Activated naive CD4-positive, alpha-beta T cell treated with anti-CD3 and anti-CD28 coated beads, Interleukin-2, amount 50 U/mL, for 24 hours (primary cell): ENCODE data around the gene TBC1D5.
"Not testable (repeated sequence)": the region's sequence is repeated elsewhere in the genome, so short reads cannot be mapped to it uniquely, and the experiment has no call there.

Source experiments
- H3K27ac Mint-ChIP-seq: one replicate; pipeline ENCODE4 v1.8.0; 2021; ENCODE audit warnings: mild to moderate bottlenecking, mixed read lengths
- H3K27me3 Mint-ChIP-seq: one replicate; pipeline ENCODE4 v1.8.0; 2021; ENCODE audit warnings: mixed read lengths
- H3K36me3 Mint-ChIP-seq: one replicate; pipeline ENCODE4 v1.8.0; 2021; ENCODE audit warnings: mixed read lengths
- H3K4me1 Mint-ChIP-seq: one replicate; pipeline ENCODE4 v1.8.0; 2021; ENCODE audit warnings: mixed read lengths
- H3K4me3 Mint-ChIP-seq: one replicate; pipeline ENCODE4 v1.8.0; 2021; ENCODE audit warnings: mild to moderate bottlenecking, mixed read lengths
- H3K9me3 Mint-ChIP-seq: one replicate; pipeline ENCODE4 v1.8.0; 2021; ENCODE audit warnings: mixed read lengths

TBC1D5 gene

GRCh38 chr3:17740721-17741141 is 1.7 kb downstream of the TBC1D5 start:
- Mint-ChIP-seq H3K27ac (peak overlapping the region; percentile 95), H3K4me3 (peak overlapping the region; percentile 90), H3K4me1 (peaks cover 39% of the 10 kb centered on the region), H3K36me3 (no peaks in the 10 kb centered on the region), H3K27me3 (no peaks in the 10 kb centered on the region), H3K9me3 (no peaks in the 10 kb centered on the region)

- Mint-ChIP-seq H3K27me3 (no peaks in the 10 kb centered on the region), H3K4me3 (no peak overlapping the region), H3K9me3 (no peaks in the 10 kb centered on the region), H3K36me3 (peaks cover 6% of the 10 kb centered on the region), H3K27ac (no peak overlapping the region), H3K4me1 (peaks cover 39% of the 10 kb centered on the region)
Observed at GRCh38 chr3:17738921-17739320, 3.5 kb downstream of the TBC1D5 start.

DNA sequence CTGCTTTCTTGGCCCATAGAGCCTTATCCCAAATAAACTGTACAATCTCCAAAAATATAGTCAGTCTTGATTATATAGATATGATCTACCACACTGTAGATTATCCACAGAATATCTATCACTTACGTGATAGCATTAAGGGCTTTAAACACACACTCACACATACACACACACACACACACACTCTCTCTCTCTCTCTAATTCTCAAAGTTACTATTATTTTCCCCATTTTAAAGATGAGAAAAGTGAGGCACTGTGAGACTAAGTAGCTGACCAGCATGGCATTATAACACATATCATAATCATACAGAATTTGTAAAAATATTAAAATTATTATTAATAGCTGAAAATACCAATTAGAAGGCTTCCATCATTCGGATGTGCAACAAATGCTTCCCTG is 4.2 kb downstream of the TBC1D5 start:
- no peak overlapping the region for H3K27ac Mint-ChIP-seq
- peaks cover 6% of the 10 kb centered on the region for H3K36me3 Mint-ChIP-seq
- no peaks in the 10 kb centered on the region for H3K9me3 Mint-ChIP-seq
- H3K4me3 Mint-ChIP-seq: no peak overlapping the region
- peaks cover 38% of the 10 kb centered on the region for H3K4me1 Mint-ChIP-seq
- no peaks in the 10 kb centered on the region for H3K27me3 Mint-ChIP-seq

DNA sequence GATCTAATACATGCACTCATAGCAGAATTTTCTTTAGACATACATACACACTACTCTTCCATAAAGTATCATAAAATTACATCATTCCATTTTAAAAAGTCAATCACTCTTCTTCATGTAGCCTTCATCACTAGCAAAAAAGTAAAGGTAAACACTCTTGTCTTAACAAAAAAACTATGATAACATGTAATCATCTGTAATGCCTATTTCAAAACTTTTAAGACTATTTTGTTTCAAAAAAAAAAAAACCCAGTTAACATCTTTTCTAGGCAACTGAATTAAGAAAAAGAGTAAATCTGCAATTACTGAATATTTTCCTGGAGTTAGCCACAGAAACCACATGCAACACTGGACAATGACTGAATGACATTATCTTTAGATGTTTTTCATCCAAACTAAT is 4.8 kb downstream of the TBC1D5 start:
- peaks cover 6% of the 10 kb centered on the region for H3K36me3 Mint-ChIP-seq
- H3K9me3 Mint-ChIP-seq: no peaks in the 10 kb centered on the region
- H3K4me1 Mint-ChIP-seq: peaks cover 42% of the 10 kb centered on the region
- H3K27ac Mint-ChIP-seq: no peak overlapping the region
- H3K4me3 Mint-ChIP-seq: no peak overlapping the region
- no peaks in the 10 kb centered on the region for H3K27me3 Mint-ChIP-seq

- H3K36me3 Mint-ChIP-seq: peaks cover 10% of the 10 kb centered on the region
- H3K4me1 Mint-ChIP-seq: peaks cover 37% of the 10 kb centered on the region
- not testable (repeated sequence) for H3K27ac Mint-ChIP-seq, H3K27me3 Mint-ChIP-seq, H3K9me3 Mint-ChIP-seq, H3K4me3 Mint-ChIP-seq
Observed at GRCh38 chr3:17735362-17735761, 7.1 kb downstream of the TBC1D5 start.

DNA sequence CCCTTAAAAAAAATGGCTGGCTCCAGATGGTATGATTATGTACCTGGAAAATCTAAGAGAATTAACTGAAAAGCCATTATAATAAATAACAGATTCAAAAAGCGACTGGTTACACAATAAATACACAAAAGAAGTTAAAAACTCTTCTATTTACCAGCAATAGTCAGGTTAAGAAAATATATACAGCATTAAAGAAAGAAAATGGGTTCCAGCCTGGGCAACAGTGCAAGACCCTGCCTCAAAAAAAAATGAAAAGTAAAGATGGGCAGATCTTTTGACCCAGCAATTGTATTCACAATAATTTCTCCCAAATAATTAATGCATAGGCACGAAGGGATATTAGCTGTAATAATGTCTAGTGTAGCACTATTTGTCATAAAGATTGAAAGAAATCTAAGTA is 8.7 kb downstream of the TBC1D5 start:
- Mint-ChIP-seq H3K27ac (no peak overlapping the region), H3K4me3 (no peak overlapping the region), H3K4me1 (peaks cover 32% of the 10 kb centered on the region), H3K36me3 (peaks cover 19% of the 10 kb centered on the region), H3K9me3 (no peaks in the 10 kb centered on the region), H3K27me3 (no peaks in the 10 kb centered on the region)

GRCh38 chr3:17733215-17733614 is 9.2 kb downstream of the TBC1D5 start:
- Mint-ChIP-seq H3K36me3 (peaks cover 21% of the 10 kb centered on the region), H3K9me3 (no peaks in the 10 kb centered on the region), H3K4me3 (no peak overlapping the region), H3K27ac (no peak overlapping the region), H3K27me3 (no peaks in the 10 kb centered on the region), H3K4me1 (peaks cover 29% of the 10 kb centered on the region)

- Mint-ChIP-seq H3K9me3 (no peaks in the 10 kb centered on the region), H3K4me1 (peaks cover 20% of the 10 kb centered on the region), H3K27ac (no peak overlapping the region), H3K27me3 (no peaks in the 10 kb centered on the region), H3K4me3 (no peak overlapping the region), H3K36me3 (peaks cover 35% of the 10 kb centered on the region)
Observed at GRCh38 chr3:17730318-17730967, 12.0 kb downstream of the TBC1D5 start.

DNA sequence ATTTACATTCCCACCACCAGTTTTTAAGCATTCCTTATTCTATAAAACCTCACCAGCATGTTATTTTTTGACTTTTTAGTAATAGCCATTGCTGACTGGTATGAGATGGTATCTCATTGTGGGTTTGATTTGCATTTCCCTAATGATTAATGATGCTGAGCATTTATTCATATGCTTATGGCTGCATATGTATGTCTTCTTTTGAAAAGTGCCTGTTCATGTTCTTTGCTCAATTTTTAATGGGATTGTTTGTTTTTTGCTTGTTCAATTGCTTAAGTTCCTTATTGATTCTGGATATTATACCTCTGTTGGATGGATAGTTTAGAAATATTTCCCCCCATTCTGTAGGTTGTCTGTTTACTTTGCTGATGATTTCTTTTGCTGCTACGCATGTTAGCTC is 16.1 kb downstream of the TBC1D5 start:
- Mint-ChIP-seq H3K9me3 (no peaks in the 10 kb centered on the region), H3K27me3 (no peaks in the 10 kb centered on the region), H3K4me1 (peaks cover 8% of the 10 kb centered on the region), H3K4me3 (no peak overlapping the region), H3K27ac (no peak overlapping the region), H3K36me3 (peaks cover 36% of the 10 kb centered on the region)

DNA sequence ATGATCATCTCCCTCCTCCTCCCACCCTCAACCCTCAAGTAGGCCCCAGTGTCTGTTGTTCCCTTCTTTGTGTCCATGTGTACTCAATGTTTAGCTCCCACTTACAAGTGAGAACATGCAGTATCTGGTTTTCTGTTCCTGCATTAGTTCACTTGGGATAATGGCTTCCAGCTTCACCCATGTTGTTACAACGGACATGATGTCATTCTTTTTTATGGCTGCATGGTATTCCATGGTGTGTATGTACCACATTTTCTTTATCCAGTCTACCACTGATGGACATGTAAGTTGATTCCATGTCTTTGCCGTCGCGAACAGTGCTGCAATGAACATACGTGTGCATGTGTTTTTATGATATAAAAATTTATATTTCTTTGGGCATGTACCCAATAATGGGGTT is 16.6 kb downstream of the TBC1D5 start:
- H3K9me3 Mint-ChIP-seq, H3K27me3 Mint-ChIP-seq, H3K27ac Mint-ChIP-seq, H3K4me1 Mint-ChIP-seq, H3K4me3 Mint-ChIP-seq: not testable (repeated sequence)
- peaks cover 34% of the 10 kb centered on the region for H3K36me3 Mint-ChIP-seq

GRCh38 chr3:17724948-17725347 is 17.5 kb downstream of the TBC1D5 start:
- Mint-ChIP-seq H3K9me3 (no peaks in the 10 kb centered on the region), H3K4me3 (no peak overlapping the region), H3K27ac (no peak overlapping the region), H3K27me3 (no peaks in the 10 kb centered on the region), H3K36me3 (peaks cover 33% of the 10 kb centered on the region), H3K4me1 (peaks cover 3% of the 10 kb centered on the region)

DNA sequence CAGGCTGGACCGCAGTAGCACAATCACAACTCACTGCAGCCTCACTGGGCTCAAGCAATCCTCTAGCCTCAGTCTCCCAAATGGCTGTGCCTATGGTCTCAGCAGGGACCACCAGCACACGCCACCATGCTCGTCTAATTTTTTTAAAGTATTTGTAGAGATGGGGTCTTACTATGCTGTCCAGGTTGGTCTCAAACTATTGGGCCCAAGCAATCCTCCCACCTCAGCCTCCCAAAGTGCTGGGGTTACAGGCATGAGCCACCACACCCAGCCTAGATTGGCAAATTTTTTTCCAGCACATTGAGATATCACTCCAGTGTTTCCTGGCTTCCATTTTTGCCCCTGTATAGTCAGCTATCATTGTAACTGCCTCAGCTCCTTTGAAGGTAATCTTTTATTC is 18.3 kb downstream of the TBC1D5 start:
- Mint-ChIP-seq H3K27me3 (no peaks in the 10 kb centered on the region), H3K9me3 (no peaks in the 10 kb centered on the region), H3K27ac (no peak overlapping the region), H3K4me1 (peaks cover 3% of the 10 kb centered on the region), H3K36me3 (peaks cover 30% of the 10 kb centered on the region), H3K4me3 (no peak overlapping the region)

- peaks cover 3% of the 10 kb centered on the region for H3K4me1 Mint-ChIP-seq
- H3K36me3 Mint-ChIP-seq: peaks cover 32% of the 10 kb centered on the region
- H3K4me3 Mint-ChIP-seq: no peak overlapping the region
- H3K9me3 Mint-ChIP-seq: peaks cover 10% of the 10 kb centered on the region
- H3K27me3 Mint-ChIP-seq: no peaks in the 10 kb centered on the region
- H3K27ac Mint-ChIP-seq: no peak overlapping the region
Observed at GRCh38 chr3:17717411-17717810, 25.0 kb downstream of the TBC1D5 start.

GRCh38 chr3:17714473-17714872 is 28.0 kb downstream of the TBC1D5 start:
- Mint-ChIP-seq H3K9me3 (peaks cover 15% of the 10 kb centered on the region), H3K36me3 (peaks cover 33% of the 10 kb centered on the region), H3K27me3 (no peaks in the 10 kb centered on the region), H3K4me1 (peaks cover 13% of the 10 kb centered on the region), H3K27ac (no peak overlapping the region), H3K4me3 (no peak overlapping the region)

DNA sequence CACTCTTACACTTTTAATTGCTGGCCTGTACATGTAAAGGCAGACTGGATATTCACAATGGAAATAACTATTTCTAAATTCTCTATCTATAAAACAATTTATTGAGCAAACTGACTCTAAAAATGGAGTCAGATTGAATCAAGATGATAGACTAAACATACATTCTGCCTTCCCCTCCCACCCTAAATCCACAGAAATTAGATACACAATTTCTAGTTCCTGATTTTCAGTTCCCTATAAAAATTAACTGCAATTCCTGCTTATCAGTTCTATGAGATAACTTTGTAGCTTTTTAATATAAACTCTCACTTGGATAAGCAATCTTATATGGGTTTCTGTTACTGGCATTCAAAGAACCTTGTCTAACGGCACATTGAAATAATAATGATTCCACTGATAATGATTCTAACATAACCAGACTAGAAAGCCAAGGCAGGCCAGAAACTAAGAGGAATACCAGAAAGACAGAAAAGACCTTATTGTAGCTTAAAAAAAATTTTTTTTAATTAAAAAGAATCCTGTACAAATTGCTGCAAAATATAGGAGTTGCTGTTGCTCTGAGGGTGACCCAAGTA is 33.1 kb downstream of the TBC1D5 start:
- no peaks in the 10 kb centered on the region for H3K27me3 Mint-ChIP-seq
- H3K36me3 Mint-ChIP-seq: peaks cover 23% of the 10 kb centered on the region
- no peak overlapping the region for H3K4me3 Mint-ChIP-seq
- peaks cover 20% of the 10 kb centered on the region for H3K4me1 Mint-ChIP-seq
- H3K9me3 Mint-ChIP-seq: peaks cover 4% of the 10 kb centered on the region
- no peak overlapping the region for H3K27ac Mint-ChIP-seq

DNA sequence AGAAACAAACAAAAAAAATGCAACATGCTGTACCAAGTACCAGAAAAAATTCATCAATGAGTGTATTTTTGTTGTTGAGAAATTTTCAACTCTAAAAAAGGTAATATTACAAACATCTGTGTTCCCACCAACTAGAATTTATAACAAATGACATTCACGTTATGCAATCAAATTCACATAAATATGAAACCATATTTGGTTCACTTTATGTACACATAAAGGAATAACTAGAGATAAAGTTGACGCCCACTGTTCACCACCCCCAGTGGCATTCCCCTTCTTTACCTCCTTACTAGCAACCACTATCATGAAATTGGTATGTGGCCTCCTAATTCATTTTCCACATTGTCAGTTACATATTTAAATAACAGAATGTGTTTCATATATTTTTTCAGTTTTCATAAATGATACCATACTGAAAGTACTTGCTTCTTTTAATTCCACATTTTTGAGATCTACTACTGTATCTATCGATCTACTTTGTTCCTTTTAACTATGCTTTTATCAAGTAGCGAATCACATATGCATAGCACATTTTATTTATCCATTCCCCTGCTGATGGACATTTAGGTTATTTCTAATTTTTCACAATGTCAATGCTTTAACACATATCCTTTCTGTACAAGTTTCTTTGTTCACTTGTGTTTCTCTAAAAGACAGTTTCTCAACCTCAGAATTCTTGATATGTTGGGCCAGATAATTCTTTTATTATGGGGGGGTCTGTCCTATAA is 34.5 kb downstream of the TBC1D5 start:
- no peaks in the 10 kb centered on the region for H3K27me3 Mint-ChIP-seq

More for the DNA sequence above, 34.5 kb downstream of the TBC1D5 start:
- no peak overlapping the region for H3K4me3 Mint-ChIP-seq
- no peak overlapping the region for H3K27ac Mint-ChIP-seq
- peaks cover 13% of the 10 kb centered on the region for H3K36me3 Mint-ChIP-seq
- peaks cover 20% of the 10 kb centered on the region for H3K4me1 Mint-ChIP-seq
- peaks cover 4% of the 10 kb centered on the region for H3K9me3 Mint-ChIP-seq
